ENCODE measurements around the gene RIPK1.

GRCh38 chr6:3057063-3057770, 11.1 kb upstream of the RIPK1 start:
- TF ChIP-seq CTCF (conservative IDR thresholded peaks at IDR 0.05; ENCODE audit: low read depth, low read length) (no peak), EZH2phosphoT487 (IDR thresholded peaks at IDR 0.05; ENCODE audit: borderline replicate concordance, low read length) (no peak)

Measured in PC-3 (cell line).